ENCODE results near the gene POU5F1.
A peak's percentile ranks its signal among the peaks of the same experiment; 100 is the strongest.

POU5F1 gene

GRCh38 chr6:31138982-31139381, 31.5 kb downstream of the POU5F1 start, which contains the start of gene PSORS1C2:
PSORS1C2 (minus strand) TSS chr6:31139066; CDS start chr6:31139026, 40 bp downstream.
- no peak for DNase-seq

GRCh38 chr6:31135710-31136109, 34.8 kb downstream of the POU5F1 start:
- no peak for DNase-seq

DNA sequence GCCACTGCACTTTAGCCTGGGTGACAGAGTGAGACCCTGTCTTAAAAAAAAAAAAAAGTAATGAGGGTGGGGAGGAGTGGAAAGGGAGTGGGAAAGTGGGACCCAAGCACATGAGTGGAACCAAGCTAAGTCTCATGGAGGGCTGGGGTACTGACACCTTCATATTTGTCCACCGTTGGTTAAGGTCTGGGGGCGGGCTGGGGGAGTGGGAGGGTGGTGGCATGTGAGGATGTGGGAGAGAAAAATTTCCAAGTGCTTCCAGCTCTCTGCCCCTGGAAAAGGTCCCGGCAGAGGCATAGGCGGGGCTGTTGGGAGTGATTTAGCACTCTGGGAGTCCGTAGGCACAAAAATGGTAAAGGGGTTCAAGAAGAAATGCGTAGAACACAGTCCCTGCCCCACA, 37.7 kb downstream of the POU5F1 start:
- DNase-seq: no peak

GRCh38 chr6:31131595-31131994, 38.9 kb downstream of the POU5F1 start:
- no peak for DNase-seq

- DNase-seq: no peak
These were observed 39.7 kb downstream of the POU5F1 start for GRCh38 chr6:31130751-31131150.

DNA sequence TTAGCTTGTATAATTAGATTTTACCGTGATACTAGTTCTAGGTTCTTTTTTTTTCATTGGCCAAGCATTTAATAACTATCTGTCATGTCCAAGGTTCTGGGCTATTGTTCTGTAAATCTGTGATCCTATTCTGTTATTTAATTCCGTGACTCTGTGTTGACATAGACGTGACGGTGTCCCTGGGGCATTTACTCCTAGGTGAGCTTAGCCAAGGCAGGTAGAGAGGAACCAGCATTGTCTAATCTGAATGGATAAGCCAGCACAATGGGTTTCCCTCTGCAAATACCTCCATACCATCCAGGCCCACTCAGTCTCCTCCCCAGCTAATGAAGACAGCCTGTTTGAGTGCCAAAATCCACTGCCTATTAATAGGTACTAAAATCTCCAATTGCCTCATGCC, 41.4 kb downstream of the POU5F1 start:
- no peak for DNase-seq

GRCh38 chr6:31128093-31128676, 42.3 kb downstream of the POU5F1 start:
- peak; percentile 65 for DNase-seq

- DNase-seq: no peak
These were observed 43.9 kb downstream of the POU5F1 start for GRCh38 chr6:31126396-31127175.

GRCh38 chr6:31125586-31126363, 44.7 kb downstream of the POU5F1 start:
- no peak for DNase-seq

- no peak for DNase-seq
These were observed 45.3 kb downstream of the POU5F1 start for GRCh38 chr6:31125162-31125561.

- DNase-seq: no peak
These were observed 47.4 kb downstream of the POU5F1 start for GRCh38 chr6:31122791-31123706.

- no peak for DNase-seq
These were observed 49.2 kb downstream of the POU5F1 start for GRCh38 chr6:31121131-31121790.

DNA sequence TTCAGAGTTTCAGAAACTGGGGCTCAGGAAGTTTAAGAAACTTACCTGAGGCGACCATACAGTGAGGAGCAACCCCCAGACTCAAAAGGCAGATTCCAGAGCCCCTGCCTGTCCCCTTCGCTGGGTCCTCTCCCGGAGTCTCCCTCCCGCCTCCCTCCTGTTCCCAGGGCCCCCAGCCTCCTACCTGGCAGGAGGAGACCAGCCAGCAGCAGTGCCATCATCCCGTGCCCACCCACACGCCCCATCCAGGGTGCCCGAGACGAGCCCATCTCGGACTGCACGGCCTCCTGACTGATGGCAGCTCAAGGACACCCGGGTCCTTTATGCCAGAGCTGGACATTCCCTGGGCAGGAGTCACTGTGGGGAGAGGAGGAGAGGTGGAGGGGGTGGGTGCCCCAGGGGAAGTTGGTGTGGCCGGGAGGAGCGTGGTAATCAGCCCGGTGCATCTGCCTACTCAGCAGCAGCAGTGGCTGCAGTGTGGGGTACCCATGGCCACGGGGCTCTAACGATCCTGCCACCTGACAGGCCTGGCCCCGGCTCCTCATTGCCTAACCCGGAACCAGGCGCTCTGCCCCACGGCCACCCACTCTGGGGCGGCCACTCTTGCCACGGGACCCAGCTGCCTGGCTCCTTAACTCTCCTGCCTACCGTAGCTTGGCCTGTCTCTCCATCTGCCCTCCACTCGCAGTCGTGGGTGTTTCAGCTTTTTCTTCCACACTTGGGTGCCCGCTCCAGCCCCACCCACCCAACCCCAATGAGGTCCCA, 50.1 kb downstream of the POU5F1 start, which contains the start of gene CDSN:
Gene CDSN, minus strand, starts transcription at position 296 of the 765 bp plus-strand sequence. Its CDS starts 27 bp downstream, at position 269.
- DNase-seq: no peak

DNA sequence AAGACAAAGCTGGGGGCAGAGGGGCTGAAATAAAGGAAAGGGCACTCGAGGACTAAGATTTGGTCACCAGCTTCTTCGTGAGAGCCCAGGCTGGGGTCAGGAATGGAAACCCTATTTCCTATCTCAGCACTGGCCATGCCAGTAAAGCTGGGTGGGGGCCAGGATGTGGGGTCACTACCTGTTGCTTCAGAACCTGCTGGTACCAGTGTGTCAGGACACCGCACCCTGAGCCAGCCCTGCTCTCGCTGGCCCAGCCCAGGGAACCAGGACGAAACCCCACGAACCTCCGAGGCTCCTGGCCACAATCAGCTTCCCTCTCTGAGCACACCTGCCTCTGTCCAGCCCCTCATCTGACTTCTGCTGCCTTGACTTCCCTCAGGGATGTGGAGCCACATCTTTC, 52.3 kb downstream of the POU5F1 start:
- no peak for DNase-seq

- no peak for DNase-seq
These were observed 53.7 kb downstream of the POU5F1 start for GRCh38 chr6:31116661-31117385.

DNA sequence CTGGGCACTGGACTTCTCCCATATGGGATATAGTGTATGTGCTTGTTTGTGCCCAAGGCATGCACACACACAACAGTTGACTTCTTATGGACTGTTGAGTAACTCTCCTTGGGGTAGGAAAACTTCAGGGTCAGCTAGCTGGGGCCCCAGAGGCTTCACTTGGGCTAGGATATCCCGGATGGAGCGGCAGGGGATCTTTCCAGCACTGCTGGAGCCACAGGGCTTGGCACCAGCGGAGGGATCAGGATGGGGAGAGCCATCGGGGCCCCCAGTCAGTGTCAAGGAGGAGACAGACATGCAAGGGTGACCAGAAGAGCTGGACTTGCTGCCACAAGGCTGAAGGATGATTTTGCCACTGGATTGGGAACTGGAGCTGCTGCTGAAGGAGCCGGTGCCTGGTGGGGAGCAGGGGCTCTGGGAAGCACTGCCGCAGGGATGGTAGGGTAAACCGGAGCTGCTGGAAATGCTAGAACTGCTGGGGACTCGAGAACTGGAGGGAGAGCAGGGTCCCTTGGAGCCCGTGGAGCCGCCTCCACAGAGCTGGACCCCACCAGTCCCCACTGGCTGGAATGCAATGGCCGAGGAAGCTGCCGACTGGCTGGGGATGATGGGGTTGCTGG, 54.4 kb downstream of the POU5F1 start:
- DNase-seq: no peak

DNA sequence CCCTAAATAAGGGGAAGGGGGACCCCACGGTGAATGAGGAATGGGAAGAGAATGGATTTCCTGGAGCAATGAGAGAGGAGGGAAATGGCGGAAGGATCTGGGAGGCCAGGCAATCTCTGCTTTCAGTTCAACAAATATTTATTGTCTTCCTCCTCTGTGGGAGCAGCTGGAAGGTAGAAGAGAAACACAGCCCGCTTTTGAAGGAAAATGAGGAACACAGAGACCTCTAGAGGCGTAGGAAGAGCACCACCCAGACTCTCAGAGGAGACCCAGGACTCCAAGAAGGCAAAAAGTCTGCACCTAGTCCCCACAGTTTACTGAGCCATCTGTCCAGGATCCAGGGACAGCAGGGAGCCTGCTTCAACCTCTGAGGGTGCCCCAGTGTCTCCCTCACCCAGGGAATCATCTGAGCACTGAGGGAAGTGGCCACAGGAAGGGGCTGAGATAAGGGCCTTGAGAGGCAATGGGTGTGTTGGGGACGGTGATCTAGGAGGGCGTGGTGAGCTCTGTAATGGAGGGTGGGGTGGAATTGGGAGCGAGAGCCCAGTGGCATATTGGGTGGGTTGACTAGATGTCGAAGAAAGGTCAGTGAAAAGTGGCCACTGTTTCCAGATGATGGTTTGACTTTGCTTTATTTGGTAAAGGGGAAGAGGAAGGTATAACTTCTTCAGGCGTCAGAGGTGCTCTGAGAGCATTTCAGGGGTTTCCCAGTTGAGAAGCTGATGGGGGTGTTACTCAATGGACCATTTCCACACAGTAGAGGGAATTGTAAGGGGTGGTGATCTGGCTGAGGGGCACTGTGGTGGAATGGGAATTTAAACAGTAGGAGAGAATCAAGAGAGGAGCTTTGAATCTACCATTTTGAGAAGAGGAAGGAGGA, 55.3 kb downstream of the POU5F1 start:
- DNase-seq: no peak

- no peak for DNase-seq
These were observed 56.0 kb downstream of the POU5F1 start, which contains the start of gene PSORS1C1 for GRCh38 chr6:31114541-31114878. PSORS1C1 (plus strand) TSS chr6:31114800; CDS start chr6:31129633, 14,833 bp downstream.
